HepG2 (cell line): ENCODE data around the gene HIPK2. TPM values are rescaled to one million over a fixed set of nuclear protein-coding genes. Genes with fewer than 3 reads are reported as not detected.

Experiments used
- ATAC-seq: fragments of 200-7000 bp; cut with Tn5 transposase; 3 replicates; pipeline ENCODE4 v1.9.1; 2020; ENCODE audit warnings: mild to moderate bottlenecking, moderate library complexity
- BruUV-seq: library from RNA; stranded (reverse); fragments of 400-500 nt; replicated peaks from 2 replicates; lab custom pipeline; 2021; lab: Mats Ljungman, UMichigan
- CTCF ChIA-PET: fragments of 300-600 bp; formaldehyde crosslinking; extraction: SDS; loops from one replicate; lab custom pipeline; 2021; ENCODE audit warnings: low total read pairs, inconsistent platforms, low intra/inter-chr PET ratio; lab: Yijun Ruan, JAX
- POLR2A ChIA-PET: fragments of 350-600 bp; sonication (Branson Sonifier 250); formaldehyde crosslinking; loops from one replicate; lab custom pipeline; 2020; ENCODE audit warnings: antibody characterized with exemption, inconsistent platforms; lab: Yijun Ruan, JAX
- DNase-seq: peaks from one replicate; pipeline ENCODE4 v3.0.0-alpha.2; 2015; ENCODE audit warnings: low spot score
- FAIRE-seq: peaks from 3 replicates; lab custom pipeline; 2011; peaks lifted over from hg19 to GRCh38; lab: Jason Lieb, UNC
- H2AFZ ChIP-seq: one replicate; pipeline ENCODE4 v1.6.1; 2011; ENCODE audit warnings: low read length, inconsistent platforms
- H3K27ac ChIP-seq: fragments of 300-600 bp; 3 replicates; pipeline ENCODE4 v1.8.0; 2011; ENCODE audit warnings: mixed run types, mild to moderate bottlenecking, mixed read lengths, low read length, inconsistent platforms; ENCODE audit not compliant: insufficient read depth; ENCODE audit errors: extremely low read length
- H3K27me3 ChIP-seq, 2 experiments: fragments of 200-600 bp in 1 of 2; 2 replicates in 1 of 2; 3 replicates in 1 of 2; pipeline versions ENCODE4 v1.6.0 to v1.8.0; 2011; ENCODE audit warnings: low read length in 2 of 2, mild to moderate bottlenecking in 2 of 2, moderate library complexity in 2 of 2, inconsistent platforms in 1 of 2; ENCODE audit not compliant: insufficient read depth in 2 of 2, control insufficient read depth in 1 of 2
- H3K36me3 ChIP-seq, 2 experiments: fragments of 200-600 bp in 1 of 2; replicated peaks in 1 of 2; 2 replicates in 1 of 2; 3 replicates in 1 of 2; pipeline versions ENCODE4 v1.5.1 to v1.8.0; 2011; ENCODE audit warnings: low read length in 2 of 2, inconsistent platforms in 1 of 2; ENCODE audit not compliant: insufficient read depth in 2 of 2, control insufficient read depth in 1 of 2
- H3K4me1 ChIP-seq: 2 replicates; pipeline ENCODE4 v1.5.1; 2012; ENCODE audit warnings: low read length, inconsistent platforms; ENCODE audit not compliant: insufficient read depth
- H3K4me2 ChIP-seq: 2 replicates; pipeline ENCODE4 v1.6.0; 2011; ENCODE audit warnings: low read depth, low read length, inconsistent platforms
- H3K4me3 ChIP-seq, 3 experiments: fragments of 200-600 bp in 1 of 3; sonication (generic), shearing (Covaris generic) in 1 of 3; replicated peaks in 1 of 3; 2 replicates each; pipeline ENCODE4 v1.5.1; 2011 to 2016; ENCODE audit warnings: low read length in 3 of 3, inconsistent platforms in 2 of 3, low read depth in 2 of 3, mild to moderate bottlenecking in 2 of 3, control low read depth in 1 of 3, mixed read lengths in 1 of 3; ENCODE audit not compliant: insufficient read depth in 1 of 3
- H3K79me2 ChIP-seq: one replicate; pipeline ENCODE4 v1.6.1; 2011; ENCODE audit warnings: low read length, inconsistent platforms; ENCODE audit not compliant: insufficient read depth
- H3K9ac ChIP-seq: 2 replicates; pipeline ENCODE4 v1.6.0; 2011; ENCODE audit warnings: mild to moderate bottlenecking, low read depth, low read length, inconsistent platforms; ENCODE audit not compliant: insufficient read depth
- H3K9me3 ChIP-seq: 2 replicates; pipeline ENCODE4 v1.5.1; 2012; ENCODE audit warnings: mild to moderate bottlenecking, low read length
- H4K20me1 ChIP-seq: 2 replicates; pipeline ENCODE4 v1.6.0; 2011; ENCODE audit warnings: inconsistent platforms, mild to moderate bottlenecking, low read length, moderate library complexity; ENCODE audit not compliant: insufficient read depth
- ATM ChIP-seq: fragments of 450-650 bp; IDR thresholded peaks from 2 replicates; pipeline ENCODE4 v1.7.1; 2017; ENCODE audit warnings: mild to moderate bottlenecking, borderline replicate concordance
- CHD2 ChIP-seq: IDR thresholded peaks from 2 replicates; pipeline ENCODE4 v1.6.1; 2011; ENCODE audit warnings: low read depth, low read length, improper control_type of control experiment
- TOPORS ChIP-seq: sonication (generic); formaldehyde crosslinking; IDR thresholded peaks from 2 replicates; pipeline ENCODE4 v1.8.0; 2023; ENCODE audit warnings: mild to moderate bottlenecking, missing genetic modification reagents
- in situ Hi-C: cut with HindIII; loops from 2 replicates; pipeline ENCODE4 v1.10.0; 2017; ENCODE audit warnings: low pct_unique_long_range_greater_than_20kb; ENCODE audit not compliant: extremely low pct_ligation_motif_present
- intact Hi-C: fragments of 100-400 bp; cut with micrococcal nuclease; formaldehyde crosslinking; loops from one replicate; pipeline ENCODE4 v1.10.0; 2022; ENCODE audit not compliant: unreplicated experiment
- polyA plus RNA-seq, 8 experiments: library from polyadenylated mRNA; depleted of rRNA in 3 of 8; stranded (reverse) in 7 of 8; unstranded in 1 of 8; fragments of >200 nt; fragmentation: Illumina TruSeq in 4 of 8; extraction: Trizol in 4 of 8; gene quantifications; 2 replicates each; pipeline versions ENCODE4 v1.2.1 to v1.2.3, GENCODE V29; 2011 to 2016; ENCODE audit warnings: low read depth in 4 of 8, missing spikeins in 1 of 8, mixed read lengths in 1 of 8; ENCODE audit not compliant: insufficient read depth in 1 of 8
- total RNA-seq, 5 experiments: library from RNA; depleted of rRNA; stranded (reverse); fragments of >200 nt; fragmentation: Illumina TruSeq; extraction: Trizol; gene quantifications; 2 replicates each; pipeline ENCODE4 v1.2.3, GENCODE V29; 2016; ENCODE audit warnings: low read depth in 1 of 5
- TF ChIP-seq, protein P1 (sequence below): sonication (generic); formaldehyde crosslinking; IDR thresholded peaks from 2 replicates; pipeline ENCODE4 v1.4.0; 2020; ENCODE audit warnings: missing genetic modification reagents, borderline replicate concordance

The HIPK2 gene
- total and polyA plus RNA-seq, 2 of the 13 experiments (the other 11 are each of a cell fraction or from before 2014, with no cell fraction given): 14.4 to 20.2 TPM

DNA sequence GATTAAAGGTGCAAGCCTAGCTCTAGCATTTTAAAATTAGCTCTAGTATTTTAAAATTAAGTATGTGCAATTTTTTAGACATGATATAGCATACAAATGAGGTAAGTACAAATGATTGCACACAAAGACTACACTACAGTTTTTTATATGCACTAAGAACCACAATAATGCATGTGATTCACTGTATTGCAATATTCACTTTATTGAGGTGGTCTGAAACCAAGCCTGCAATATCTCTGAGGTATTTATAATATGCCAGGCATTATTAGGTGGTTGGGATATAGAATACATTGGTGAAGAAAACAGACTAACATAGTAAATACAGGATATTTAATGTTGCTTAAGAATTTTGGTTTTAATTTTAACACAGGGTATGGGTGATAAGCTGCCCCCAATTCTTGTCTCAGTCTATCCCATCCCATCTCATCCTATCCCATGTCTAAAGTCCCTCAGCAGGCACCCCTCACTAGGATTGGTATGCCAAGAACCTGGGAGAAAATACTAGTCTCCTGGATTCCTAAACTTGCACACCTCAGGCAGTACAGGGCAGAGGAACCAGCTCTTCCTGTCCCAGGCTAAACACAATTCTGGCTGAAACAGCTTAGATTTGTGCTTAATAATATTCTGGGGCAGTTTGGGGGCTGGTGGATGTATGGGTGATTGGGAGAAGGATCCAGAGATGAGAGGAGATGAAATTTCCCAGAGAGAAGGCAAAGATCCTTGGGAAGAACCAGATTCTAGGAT is 90.4 kb downstream of the HIPK2 start:
- H3K36me3 ChIP-seq: peaks cover 9 to 59% of the 10 kb centered on the region in 2 experiments; a peak in 4 of 5 replicates
- DNase-seq (no peak), ATAC-seq (no peak), FAIRE-seq (no peak)
- no peaks in the 10 kb centered on the region for H4K20me1 ChIP-seq
- 0 out of 2 replicates have a peak, but pooled peaks cover 8% of the 10 kb centered on the region for H3K9me3 ChIP-seq
- H3K9ac ChIP-seq: no peak overlapping the region
- H3K79me2 ChIP-seq: peaks cover 14% of the 10 kb centered on the region
- intact Hi-C loops (no loop called here), in situ Hi-C loops (no loop called here)
- ChIA-PET CTCF (no interaction called here), POLR2A (no interaction called here)
- no peak overlapping the region for H3K4me3 ChIP-seq
- BruUV-seq: no TSS peak
- no peak overlapping the region for H3K27ac ChIP-seq
- H3K4me2 ChIP-seq: no peak overlapping the region
- no peak overlapping the region for H2AFZ ChIP-seq
- H3K27me3 ChIP-seq: no peaks in the 10 kb centered on the region
- peaks cover 24% of the 10 kb centered on the region for H3K4me1 ChIP-seq
- no peak for TF ChIP-seq TOPORS (CRISPR knock-in tag)
- TF ChIP-seq, protein P1, sequence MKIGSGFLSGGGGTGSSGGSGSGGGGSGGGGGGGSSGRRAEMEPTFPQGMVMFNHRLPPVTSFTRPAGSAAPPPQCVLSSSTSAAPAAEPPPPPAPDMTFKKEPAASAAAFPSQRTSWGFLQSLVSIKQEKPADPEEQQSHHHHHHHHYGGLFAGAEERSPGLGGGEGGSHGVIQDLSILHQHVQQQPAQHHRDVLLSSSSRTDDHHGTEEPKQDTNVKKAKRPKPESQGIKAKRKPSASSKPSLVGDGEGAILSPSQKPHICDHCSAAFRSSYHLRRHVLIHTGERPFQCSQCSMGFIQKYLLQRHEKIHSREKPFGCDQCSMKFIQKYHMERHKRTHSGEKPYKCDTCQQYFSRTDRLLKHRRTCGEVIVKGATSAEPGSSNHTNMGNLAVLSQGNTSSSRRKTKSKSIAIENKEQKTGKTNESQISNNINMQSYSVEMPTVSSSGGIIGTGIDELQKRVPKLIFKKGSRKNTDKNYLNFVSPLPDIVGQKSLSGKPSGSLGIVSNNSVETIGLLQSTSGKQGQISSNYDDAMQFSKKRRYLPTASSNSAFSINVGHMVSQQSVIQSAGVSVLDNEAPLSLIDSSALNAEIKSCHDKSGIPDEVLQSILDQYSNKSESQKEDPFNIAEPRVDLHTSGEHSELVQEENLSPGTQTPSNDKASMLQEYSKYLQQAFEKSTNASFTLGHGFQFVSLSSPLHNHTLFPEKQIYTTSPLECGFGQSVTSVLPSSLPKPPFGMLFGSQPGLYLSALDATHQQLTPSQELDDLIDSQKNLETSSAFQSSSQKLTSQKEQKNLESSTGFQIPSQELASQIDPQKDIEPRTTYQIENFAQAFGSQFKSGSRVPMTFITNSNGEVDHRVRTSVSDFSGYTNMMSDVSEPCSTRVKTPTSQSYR (CRISPR knock-in tag): no peak
- no peak for TF ChIP-seq ATM
- TF ChIP-seq CHD2: no peak
